Measurements from ENCODE around the gene DOC2B. TPM values are rescaled to one million over a fixed set of nuclear protein-coding genes. Genes with fewer than 3 reads are reported as not detected.

DOC2B gene
- polyA plus RNA-seq, 1 donor from 2014 or later, result 4.8 TPM

DNA sequence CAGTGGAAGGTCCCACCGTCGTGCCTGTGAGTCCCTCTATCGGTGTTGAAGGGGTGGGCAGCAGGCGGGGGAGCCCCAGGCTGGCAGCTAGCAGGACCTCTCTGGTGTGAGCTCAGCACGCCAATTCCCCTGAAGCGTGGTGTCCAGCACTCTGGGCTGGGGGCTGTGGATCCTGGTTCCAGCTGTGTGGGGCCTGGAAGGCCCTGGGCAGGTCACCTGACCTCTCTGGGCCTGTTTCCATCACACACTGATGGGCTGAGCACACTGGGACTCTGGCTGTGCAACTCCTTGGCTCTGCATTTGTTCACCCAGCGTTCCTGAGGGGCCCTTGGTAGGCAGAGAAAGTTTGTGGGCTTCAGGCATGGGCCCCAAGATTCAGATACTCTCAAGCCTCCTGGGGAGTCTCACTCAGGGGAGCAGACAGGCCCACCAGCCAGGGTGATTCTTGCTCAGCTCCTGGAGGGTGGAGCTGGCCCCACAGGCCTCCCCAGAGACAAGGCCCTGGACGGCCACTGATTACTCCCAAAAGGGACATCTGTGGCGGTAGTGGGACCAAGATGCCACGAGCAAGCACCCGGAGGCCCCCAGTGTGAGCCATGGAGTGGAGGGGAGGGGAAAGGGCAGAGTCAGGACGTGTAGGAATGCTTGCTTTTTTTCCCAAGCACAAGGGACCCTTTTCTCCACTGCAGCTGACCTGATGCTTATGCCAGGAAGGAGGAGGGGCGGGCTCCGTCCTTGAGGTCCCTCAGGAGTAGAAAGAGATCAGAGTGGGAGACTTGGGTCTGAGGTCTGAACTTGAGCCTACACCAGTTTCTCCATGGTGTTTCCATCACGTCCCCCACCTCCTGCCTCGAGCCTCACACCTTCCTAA, 35.5 kb downstream of the DOC2B start:
- Histone ChIP-seq H3F3A (ENCODE audit: insufficient read depth, low read length, poor library complexity, severe bottlenecking) (no peaks in the 10 kb centered on the region), H3K9me2 (ENCODE audit: insufficient read depth, low read length) (no peaks in the 10 kb centered on the region), H3K36me3 (ENCODE audit: insufficient read depth, low read length) (no peaks in the 10 kb centered on the region), H2AFZ (ENCODE audit: low read depth, low read length) (no peak overlapping the region), H3K9me3 (ENCODE audit: low read length) (no peaks in the 10 kb centered on the region), H3K27me3 (ENCODE audit: insufficient read depth, low read depth, low read length) (no peaks in the 10 kb centered on the region), H3K27ac (ENCODE audit: low read length) (no peak overlapping the region), H3K9ac (ENCODE audit: low read length) (no peak overlapping the region), H3K79me2 (replicated peaks; ENCODE audit: insufficient read depth, low read length) (no peaks in the 10 kb centered on the region), H3K4me3 (ENCODE audit: low read length) (no peak overlapping the region), H3K4me2 (ENCODE audit: low read length) (no peak overlapping the region), H4K20me1 (ENCODE audit: insufficient read depth) (no peaks in the 10 kb centered on the region)
- no peak for TF ChIP-seq SMC3 (conservative IDR thresholded peaks at IDR 0.05; ENCODE audit: poor library complexity)
- no peak for TF ChIP-seq CTCF (IDR thresholded peaks at IDR 0.05; ENCODE audit: poor library complexity, severe bottlenecking)
- TF ChIP-seq EP300 (conservative IDR thresholded peaks at IDR 0.05; ENCODE audit: poor library complexity, severe bottlenecking), result no peak
- TF ChIP-seq POLR2AphosphoS5 (IDR thresholded peaks at IDR 0.05), result no peak
- TF ChIP-seq MXI1 (conservative IDR thresholded peaks at IDR 0.05; ENCODE audit: poor library complexity, severe bottlenecking), result no peak
- TF ChIP-seq, protein P1, sequence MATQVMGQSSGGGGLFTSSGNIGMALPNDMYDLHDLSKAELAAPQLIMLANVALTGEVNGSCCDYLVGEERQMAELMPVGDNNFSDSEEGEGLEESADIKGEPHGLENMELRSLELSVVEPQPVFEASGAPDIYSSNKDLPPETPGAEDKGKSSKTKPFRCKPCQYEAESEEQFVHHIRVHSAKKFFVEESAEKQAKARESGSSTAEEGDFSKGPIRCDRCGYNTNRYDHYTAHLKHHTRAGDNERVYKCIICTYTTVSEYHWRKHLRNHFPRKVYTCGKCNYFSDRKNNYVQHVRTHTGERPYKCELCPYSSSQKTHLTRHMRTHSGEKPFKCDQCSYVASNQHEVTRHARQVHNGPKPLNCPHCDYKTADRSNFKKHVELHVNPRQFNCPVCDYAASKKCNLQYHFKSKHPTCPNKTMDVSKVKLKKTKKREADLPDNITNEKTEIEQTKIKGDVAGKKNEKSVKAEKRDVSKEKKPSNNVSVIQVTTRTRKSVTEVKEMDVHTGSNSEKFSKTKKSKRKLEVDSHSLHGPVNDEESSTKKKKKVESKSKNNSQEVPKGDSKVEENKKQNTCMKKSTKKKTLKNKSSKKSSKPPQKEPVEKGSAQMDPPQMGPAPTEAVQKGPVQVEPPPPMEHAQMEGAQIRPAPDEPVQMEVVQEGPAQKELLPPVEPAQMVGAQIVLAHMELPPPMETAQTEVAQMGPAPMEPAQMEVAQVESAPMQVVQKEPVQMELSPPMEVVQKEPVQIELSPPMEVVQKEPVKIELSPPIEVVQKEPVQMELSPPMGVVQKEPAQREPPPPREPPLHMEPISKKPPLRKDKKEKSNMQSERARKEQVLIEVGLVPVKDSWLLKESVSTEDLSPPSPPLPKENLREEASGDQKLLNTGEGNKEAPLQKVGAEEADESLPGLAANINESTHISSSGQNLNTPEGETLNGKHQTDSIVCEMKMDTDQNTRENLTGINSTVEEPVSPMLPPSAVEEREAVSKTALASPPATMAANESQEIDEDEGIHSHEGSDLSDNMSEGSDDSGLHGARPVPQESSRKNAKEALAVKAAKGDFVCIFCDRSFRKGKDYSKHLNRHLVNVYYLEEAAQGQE (IDR thresholded peaks at IDR 0.05; ENCODE audit: borderline replicate concordance), result no peak
- TF ChIP-seq RAD21 (conservative IDR thresholded peaks at IDR 0.05), result no peak
- no peak for TF ChIP-seq TAF1 (IDR thresholded peaks at IDR 0.05; ENCODE audit: low read depth)
- TF ChIP-seq EZH2 (IDR thresholded peaks at IDR 0.05; ENCODE audit: borderline replicate concordance, insufficient read depth, low read length, poor library complexity, severe bottlenecking), result no peak

GRCh38 chr17:144936-145670, 36.3 kb downstream of the DOC2B start:
- Histone ChIP-seq H3K79me2 (replicated peaks; ENCODE audit: insufficient read depth, low read length) (no peaks in the 10 kb centered on the region), H3K4me3 (ENCODE audit: low read length) (no peak overlapping the region), H3K9me2 (ENCODE audit: insufficient read depth, low read length) (no peaks in the 10 kb centered on the region)

More at GRCh38 chr17:144936-145670, 36.3 kb downstream of the DOC2B start:
- Histone ChIP-seq H3K4me2 (ENCODE audit: low read length) (no peak overlapping the region), H3K9me3 (ENCODE audit: low read length) (no peaks in the 10 kb centered on the region), H4K20me1 (ENCODE audit: insufficient read depth) (no peaks in the 10 kb centered on the region), H2AFZ (ENCODE audit: low read depth, low read length) (no peak overlapping the region), H3K27me3 (ENCODE audit: insufficient read depth, low read depth, low read length) (no peaks in the 10 kb centered on the region), H3K27ac (ENCODE audit: low read length) (no peak overlapping the region), H3F3A (ENCODE audit: insufficient read depth, low read length, poor library complexity, severe bottlenecking) (no peaks in the 10 kb centered on the region), H3K36me3 (ENCODE audit: insufficient read depth, low read length) (no peaks in the 10 kb centered on the region), H3K9ac (ENCODE audit: low read length) (no peak overlapping the region)
- TF ChIP-seq TAF1 (IDR thresholded peaks at IDR 0.05; ENCODE audit: low read depth) (no peak), EZH2 (IDR thresholded peaks at IDR 0.05; ENCODE audit: borderline replicate concordance, insufficient read depth, low read length, poor library complexity, severe bottlenecking) (no peak), EP300 (conservative IDR thresholded peaks at IDR 0.05; ENCODE audit: poor library complexity, severe bottlenecking) (no peak), CTCF (IDR thresholded peaks at IDR 0.05; ENCODE audit: poor library complexity, severe bottlenecking) (no peak)
- TF ChIP-seq, protein P1 (IDR thresholded peaks at IDR 0.05; ENCODE audit: borderline replicate concordance), result no peak

All from neural cell (in vitro differentiated cells).